Measurements from ENCODE around the gene DCANP1.

- no peak for TF ChIP-seq EZH2phosphoT487 (IDR thresholded peaks at IDR 0.05; ENCODE audit: borderline replicate concordance, low read depth, low read length)
- TF ChIP-seq CTCF (conservative IDR thresholded peaks at IDR 0.05; ENCODE audit: low read length), result no peak
Measured at GRCh38 chr5:135458921-135459331, 11.8 kb upstream of the DCANP1 start.
